ENCODE results near the gene EXOC6B.

GRCh38 chr2:72809095-72809494 lies 16.7 kb downstream of the EXOC6B start:
- TF ChIP-seq, protein P1, sequence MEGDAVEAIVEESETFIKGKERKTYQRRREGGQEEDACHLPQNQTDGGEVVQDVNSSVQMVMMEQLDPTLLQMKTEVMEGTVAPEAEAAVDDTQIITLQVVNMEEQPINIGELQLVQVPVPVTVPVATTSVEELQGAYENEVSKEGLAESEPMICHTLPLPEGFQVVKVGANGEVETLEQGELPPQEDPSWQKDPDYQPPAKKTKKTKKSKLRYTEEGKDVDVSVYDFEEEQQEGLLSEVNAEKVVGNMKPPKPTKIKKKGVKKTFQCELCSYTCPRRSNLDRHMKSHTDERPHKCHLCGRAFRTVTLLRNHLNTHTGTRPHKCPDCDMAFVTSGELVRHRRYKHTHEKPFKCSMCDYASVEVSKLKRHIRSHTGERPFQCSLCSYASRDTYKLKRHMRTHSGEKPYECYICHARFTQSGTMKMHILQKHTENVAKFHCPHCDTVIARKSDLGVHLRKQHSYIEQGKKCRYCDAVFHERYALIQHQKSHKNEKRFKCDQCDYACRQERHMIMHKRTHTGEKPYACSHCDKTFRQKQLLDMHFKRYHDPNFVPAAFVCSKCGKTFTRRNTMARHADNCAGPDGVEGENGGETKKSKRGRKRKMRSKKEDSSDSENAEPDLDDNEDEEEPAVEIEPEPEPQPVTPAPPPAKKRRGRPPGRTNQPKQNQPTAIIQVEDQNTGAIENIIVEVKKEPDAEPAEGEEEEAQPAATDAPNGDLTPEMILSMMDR (IDR thresholded peaks at IDR 0.05): no peak
- no peak for TF ChIP-seq EP300 (IDR thresholded peaks at IDR 0.05; ENCODE audit: low read depth)
